Gastroesophageal sphincter (tissue), 4 donors: ENCODE data around the gene B3GNT5. TPM values are rescaled to one million over a fixed set of nuclear protein-coding genes. Genes with fewer than 3 reads are reported as not detected.
"Not testable (repeated sequence)": the region's sequence is repeated elsewhere in the genome, so short reads cannot be mapped to it uniquely, and the experiment has no call there.

ENCODE experiments used
- ATAC-seq: fragments of 150-250 bp; one replicate; pipeline ENCODE4 v1.9.1; 2016; ENCODE audit warnings: mild to moderate bottlenecking, moderate library complexity
- H3K27ac ChIP-seq, 4 donors: fragments of 200-600 bp; sonication (generic) in 3 of 4; 1 replicate in 3 of 4; 2 replicates in 1 of 4; pipeline ENCODE4 v1.5.1; 2016 to 2019
- H3K27me3 ChIP-seq: fragments of 200-600 bp; sonication (generic); one replicate; pipeline ENCODE4 v1.5.1; 2019
- H3K36me3 ChIP-seq, 2 donors: fragments of 200-600 bp; sonication (generic); one replicate each; pipeline ENCODE4 v1.5.1; 2019; ENCODE audit warnings: control low read depth in 1 of 2
- H3K4me1 ChIP-seq, 3 donors: fragments of 200-600 bp; sonication (generic); 1 replicate in 2 of 3; 2 replicates in 1 of 3; pipeline ENCODE4 v1.5.1; 2016 to 2019; ENCODE audit warnings: control low read depth in 2 of 3
- H3K4me3 ChIP-seq, 2 donors: fragments of 200-600 bp; sonication (generic); one replicate each; pipeline ENCODE4 v1.5.1; 2019; ENCODE audit warnings: mild to moderate bottlenecking in 1 of 2, moderate library complexity in 1 of 2
- H3K9me3 ChIP-seq, 3 donors: fragments of 200-600 bp; sonication (generic); one replicate each; pipeline ENCODE4 v1.5.1; 2017 to 2019; ENCODE audit warnings: control low read depth in 2 of 3
- EP300 ChIP-seq: sonication (generic); formaldehyde crosslinking; IDR thresholded peaks from one replicate; pipeline ENCODE4 v1.6.1; 2017; ENCODE audit warnings: antibody characterized with exemption, mild to moderate bottlenecking
- POLR2A ChIP-seq, 2 donors: fragments of 450-650 bp; IDR thresholded peaks; one replicate each; pipeline ENCODE4 v1.6.1; 2017; ENCODE audit warnings: antibody characterized with exemption in 2 of 2, mild to moderate bottlenecking in 2 of 2, moderate library complexity in 1 of 2
- POLR2AphosphoS5 ChIP-seq: sonication (generic); formaldehyde crosslinking; IDR thresholded peaks from one replicate; pipeline ENCODE4 v1.6.1; 2017; ENCODE audit warnings: antibody characterized with exemption
- WGBS, 2 donors: methylation state at CpG; one replicate each; pipeline ENCODE4 v1.1.5; 2018; ENCODE audit warnings: low coverage in 1 of 2; 5-methylcytosine and 5-hydroxymethylcytosine counted together
- total RNA-seq, 4 donors: library from RNA; depleted of rRNA; stranded (reverse); fragments of >200 nt; gene quantifications; one replicate each; pipeline ENCODE4 v1.1.0, GENCODE V29; 2016
- TF ChIP-seq, protein P1 (sequence below), 4 experiments: fragments of 200-600 bp in 2 of 4; fragments of 450-650 bp in 2 of 4; sonication (generic) in 1 of 4; IDR thresholded peaks; one replicate each; pipeline ENCODE4 v1.5.1; 2017 to 2019; ENCODE audit warnings: antibody characterized with exemption in 4 of 4, mild to moderate bottlenecking in 2 of 4, moderate library complexity in 2 of 4

The B3GNT5 gene
- total RNA-seq, 4 donors from 2014 or later: 5.0 to 9.2 (median 6.1) TPM

DNA sequence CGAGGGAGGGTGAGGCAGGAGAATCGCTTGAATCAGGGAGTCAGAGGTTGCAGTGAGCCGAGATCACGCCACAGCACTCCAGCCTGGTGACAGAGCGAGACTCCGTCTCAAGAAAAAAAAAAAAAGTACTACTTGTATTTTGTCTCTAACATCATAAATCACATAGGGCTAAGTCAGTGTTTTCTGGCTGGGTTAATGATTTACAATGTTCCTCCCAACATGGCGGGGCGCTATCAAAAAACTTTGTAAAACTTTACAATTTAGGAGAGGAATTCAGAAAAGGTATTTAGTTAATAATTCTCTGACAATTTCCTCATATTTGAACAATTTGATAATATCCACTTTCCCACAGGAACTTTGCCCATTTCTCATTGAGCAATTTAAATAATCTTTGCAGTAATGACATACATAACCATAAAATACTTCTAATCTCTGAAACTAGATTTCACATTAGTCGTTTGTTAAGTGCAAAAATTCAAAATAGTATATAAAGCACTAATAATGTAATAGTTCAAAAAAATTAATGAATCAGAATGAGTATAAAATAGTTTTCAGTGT lies 26.6 kb upstream of the B3GNT5 start:
- no peaks in the 10 kb centered on the region for H3K9me3 ChIP-seq
- no peak for TF ChIP-seq POLR2AphosphoS5
- TF ChIP-seq, protein P1, sequence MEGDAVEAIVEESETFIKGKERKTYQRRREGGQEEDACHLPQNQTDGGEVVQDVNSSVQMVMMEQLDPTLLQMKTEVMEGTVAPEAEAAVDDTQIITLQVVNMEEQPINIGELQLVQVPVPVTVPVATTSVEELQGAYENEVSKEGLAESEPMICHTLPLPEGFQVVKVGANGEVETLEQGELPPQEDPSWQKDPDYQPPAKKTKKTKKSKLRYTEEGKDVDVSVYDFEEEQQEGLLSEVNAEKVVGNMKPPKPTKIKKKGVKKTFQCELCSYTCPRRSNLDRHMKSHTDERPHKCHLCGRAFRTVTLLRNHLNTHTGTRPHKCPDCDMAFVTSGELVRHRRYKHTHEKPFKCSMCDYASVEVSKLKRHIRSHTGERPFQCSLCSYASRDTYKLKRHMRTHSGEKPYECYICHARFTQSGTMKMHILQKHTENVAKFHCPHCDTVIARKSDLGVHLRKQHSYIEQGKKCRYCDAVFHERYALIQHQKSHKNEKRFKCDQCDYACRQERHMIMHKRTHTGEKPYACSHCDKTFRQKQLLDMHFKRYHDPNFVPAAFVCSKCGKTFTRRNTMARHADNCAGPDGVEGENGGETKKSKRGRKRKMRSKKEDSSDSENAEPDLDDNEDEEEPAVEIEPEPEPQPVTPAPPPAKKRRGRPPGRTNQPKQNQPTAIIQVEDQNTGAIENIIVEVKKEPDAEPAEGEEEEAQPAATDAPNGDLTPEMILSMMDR (IDR thresholded peaks at IDR 0.05): no peak
- TF ChIP-seq EP300: no peak
- no peak for TF ChIP-seq POLR2A (IDR thresholded peaks at IDR 0.05)
- H3K36me3 ChIP-seq: no peaks in the 10 kb centered on the region
- 87 to 93% methylated on average over 8 to 9 of the region's 9 CpGs for WGBS, 2 donors
- ATAC-seq: no peak
- no peaks in the 10 kb centered on the region for H3K4me1 ChIP-seq
- no peak overlapping the region for H3K4me3 ChIP-seq
- no peak overlapping the region for H3K27ac ChIP-seq
- peaks cover 23% of the 10 kb centered on the region for H3K27me3 ChIP-seq

DNA sequence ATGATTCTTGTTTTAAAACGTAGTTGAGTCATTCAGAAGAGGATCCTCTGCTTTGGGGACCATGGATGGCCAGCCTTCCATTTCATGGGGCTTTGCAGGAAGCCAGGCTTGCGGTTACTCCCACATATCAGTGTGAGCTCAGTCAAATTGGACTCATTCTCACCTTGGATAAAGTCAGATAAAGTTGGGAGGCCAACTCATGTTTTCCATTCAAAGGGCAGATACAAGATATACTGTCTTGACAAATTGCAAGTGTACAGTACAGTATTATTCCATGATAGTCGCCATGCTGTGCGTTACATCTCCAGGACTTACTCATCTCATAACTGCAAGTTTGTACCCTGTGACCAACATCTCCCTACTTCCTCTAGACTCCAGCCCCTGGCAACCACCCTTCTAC lies 25.5 kb upstream of the B3GNT5 start:
- TF ChIP-seq POLR2AphosphoS5 (no peak), POLR2A (IDR thresholded peaks at IDR 0.05) (no peak), EP300 (no peak)
- TF ChIP-seq, protein P1 (IDR thresholded peaks at IDR 0.05): no peak
- Histone ChIP-seq H3K27me3 (peaks cover 14% of the 10 kb centered on the region), H3K4me3 (no peak overlapping the region), H3K4me1 (no peaks in the 10 kb centered on the region), H3K27ac (no peak overlapping the region), H3K36me3 (no peaks in the 10 kb centered on the region), H3K9me3 (no peaks in the 10 kb centered on the region)
- WGBS, 2 donors: 88 to 91% methylated on average over 4 of the region's 4 CpGs
- ATAC-seq: no peak

DNA sequence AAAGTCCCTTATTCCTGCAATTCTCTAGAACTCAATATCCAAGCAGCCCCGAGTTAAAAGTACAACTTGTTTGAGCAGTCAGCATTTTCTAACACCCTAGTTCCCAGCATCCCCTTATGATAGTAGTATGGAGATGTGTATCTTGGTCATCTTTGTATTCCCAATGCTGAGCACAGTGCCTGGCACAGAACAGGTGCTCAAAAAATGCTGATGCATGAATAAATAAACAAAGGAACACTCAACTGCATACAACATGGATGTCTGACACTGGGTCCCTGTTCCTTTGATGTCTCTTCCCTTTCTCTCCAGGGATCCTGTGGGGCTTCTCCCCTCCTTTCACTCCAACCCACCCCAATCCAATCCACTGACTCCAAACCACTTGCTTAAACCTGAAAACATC lies 23.9 kb upstream of the B3GNT5 start:
- Histone ChIP-seq H3K4me1 (no peaks in the 10 kb centered on the region), H3K36me3 (no peaks in the 10 kb centered on the region), H3K9me3 (no peaks in the 10 kb centered on the region), H3K4me3 (no peak overlapping the region), H3K27ac (no peak overlapping the region), H3K27me3 (peaks cover 9% of the 10 kb centered on the region)
- 100% methylated on average over 1 of the region's 1 CpG; no CpG with 5 or more reads in 1 of the 2 donors for WGBS, 2 donors
- ATAC-seq: no peak
- TF ChIP-seq POLR2A (IDR thresholded peaks at IDR 0.05): no peak
- TF ChIP-seq, protein P1 (IDR thresholded peaks at IDR 0.05): no peak
- no peak for TF ChIP-seq POLR2AphosphoS5
- TF ChIP-seq EP300: no peak

DNA sequence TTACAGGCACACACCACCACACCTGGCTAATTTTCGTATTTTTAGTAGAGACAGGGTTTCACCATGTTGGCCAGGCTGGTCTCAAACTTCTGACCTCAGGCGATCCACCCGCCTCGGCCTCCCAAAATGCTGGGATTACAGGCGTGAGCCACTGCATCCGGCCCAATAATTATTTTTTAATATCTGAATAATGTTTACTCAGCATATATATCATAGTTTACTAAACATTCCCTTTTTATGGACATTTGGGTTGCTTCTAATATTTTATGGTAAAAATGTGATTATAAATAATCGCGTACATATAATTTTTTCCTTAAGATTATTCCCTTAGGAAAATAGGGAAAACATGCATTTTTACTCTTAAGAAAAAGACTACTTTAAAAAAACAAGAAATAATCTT lies 22.8 kb upstream of the B3GNT5 start:
- not testable (repeated sequence) for H3K4me3 ChIP-seq, H3K9me3 ChIP-seq, H3K27me3 ChIP-seq, ATAC-seq, H3K27ac ChIP-seq, H3K4me1 ChIP-seq, H3K36me3 ChIP-seq
- 83 to 96% methylated on average over 4 to 8 of the region's 8 CpGs for WGBS, 2 donors

DNA sequence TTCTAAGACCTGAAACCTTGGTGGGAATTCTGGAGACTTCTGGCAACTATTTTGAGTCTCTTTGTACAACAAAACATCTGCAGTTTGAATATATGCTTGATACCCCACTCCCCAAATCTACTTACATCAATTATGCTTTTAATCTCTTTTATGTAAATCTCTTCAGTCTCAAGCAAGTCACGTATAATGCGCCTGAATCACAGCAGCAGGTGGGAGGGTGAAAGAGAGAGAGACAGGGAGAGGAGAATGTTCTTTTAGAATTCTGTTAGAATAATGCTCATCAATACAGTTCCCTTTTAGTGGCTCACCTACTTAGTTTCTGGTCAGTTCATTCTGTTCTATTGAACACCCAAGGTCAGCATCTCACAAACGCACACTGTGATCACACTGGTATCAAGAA lies 22.2 kb upstream of the B3GNT5 start:
- peaks cover 4% of the 10 kb centered on the region for H3K27me3 ChIP-seq
- no peak overlapping the region for H3K27ac ChIP-seq
- ATAC-seq: no peak
- H3K4me3 ChIP-seq: no peak overlapping the region
- no peaks in the 10 kb centered on the region for H3K36me3 ChIP-seq
- 80 to 89% methylated on average over 3 of the region's 3 CpGs for WGBS, 2 donors
- H3K4me1 ChIP-seq: no peaks in the 10 kb centered on the region
- TF ChIP-seq EP300 (no peak), POLR2A (IDR thresholded peaks at IDR 0.05) (no peak), POLR2AphosphoS5 (no peak)
- TF ChIP-seq, protein P1 (IDR thresholded peaks at IDR 0.05): no peak
- no peaks in the 10 kb centered on the region for H3K9me3 ChIP-seq
